SK-N-SH (cell line): ENCODE data around the gene ZNF398. TPM values are rescaled to one million over a fixed set of nuclear protein-coding genes. Genes with fewer than 3 reads are reported as not detected.
"Not testable (repeated sequence)": the region's sequence is repeated elsewhere in the genome, so short reads cannot be mapped to it uniquely, and the experiment has no call there.

ENCODE experiments used
- CTCF ChIA-PET: fragments of 300-600, 350-600 bp; formaldehyde crosslinking; extraction: SDS; loops from one replicate; lab custom pipeline; 2021; lab: Yijun Ruan, JAX
- POLR2A ChIA-PET: fragments of 350-600 bp; sonication (Branson Sonifier 250); formaldehyde crosslinking; extraction: SDS; loops from one replicate; lab custom pipeline; 2020; ENCODE audit warnings: antibody characterized with exemption, inconsistent platforms; lab: Yijun Ruan, JAX
- DNase-seq: peaks from one replicate; pipeline ENCODE4 v3.0.0; 2012
- H2AFZ ChIP-seq: fragments of 200-600 bp; sonication (generic); 2 replicates; pipeline ENCODE4 v1.8.1; 2016; ENCODE audit warnings: antibody characterized with exemption, mild to moderate bottlenecking, low read depth
- H3F3A ChIP-seq: fragments of 200-600 bp; sonication (generic); replicated peaks from 2 replicates; pipeline ENCODE3; 2016; ENCODE audit warnings: antibody characterized with exemption, mild to moderate bottlenecking; ENCODE audit not compliant: insufficient read depth
- H3K27ac ChIP-seq, 2 experiments: fragments of 200-500 bp in 1 of 2; fragments of 200-600 bp in 1 of 2; sonication (Bioruptor generic) in 1 of 2; sonication (generic), shearing (Covaris generic) in 1 of 2; 2 replicates each; pipeline versions ENCODE4 v1.5.1 to v1.6.1; 2014 to 2016; ENCODE audit warnings: low read depth in 2 of 2, inconsistent platforms in 1 of 2, low read length in 1 of 2, mild to moderate bottlenecking in 1 of 2, mixed read lengths in 1 of 2
- H3K27me3 ChIP-seq: fragments of 200-600 bp; sonication (generic), shearing (Covaris generic); 2 replicates; pipeline ENCODE4 v1.6.1; 2016; ENCODE audit warnings: mixed run types; ENCODE audit not compliant: insufficient read depth
- H3K36me3 ChIP-seq, 2 experiments: fragments of 200-500 bp in 1 of 2; fragments of 200-600 bp in 1 of 2; sonication (Bioruptor generic) in 1 of 2; sonication (generic) in 1 of 2; replicated peaks in 1 of 2; 2 replicates each; pipeline versions ENCODE3 to v1.5.1; 2014 to 2016; ENCODE audit warnings: low read length in 1 of 2, mild to moderate bottlenecking in 1 of 2; ENCODE audit not compliant: insufficient read depth in 2 of 2, control insufficient read depth in 1 of 2
- H3K4me1 ChIP-seq, 2 experiments: fragments of 200-500 bp in 1 of 2; fragments of 200-600 bp in 1 of 2; sonication (Bioruptor generic) in 1 of 2; sonication (generic), shearing (Covaris generic) in 1 of 2; 2 replicates each; pipeline versions ENCODE4 v1.5.1 to v1.6.1; 2014 to 2016; ENCODE audit warnings: low read depth in 1 of 2, low read length in 1 of 2, mixed run types in 1 of 2; ENCODE audit not compliant: insufficient read depth in 2 of 2, control insufficient read depth in 1 of 2
- H3K4me2 ChIP-seq: fragments of 200-600 bp; sonication (generic), shearing (Covaris generic); 2 replicates; pipeline ENCODE4 v1.6.1; 2017; ENCODE audit warnings: mixed run types
- H3K4me3 ChIP-seq, 2 experiments: fragments of 200-500 bp in 1 of 2; fragments of 200-600 bp in 1 of 2; sonication (Bioruptor generic) in 1 of 2; sonication (generic), shearing (Covaris generic) in 1 of 2; 2 replicates each; pipeline versions ENCODE4 v1.5.1 to v1.8.1; 2014 to 2016; ENCODE audit warnings: low read depth in 2 of 2, inconsistent platforms in 1 of 2, low read length in 1 of 2, mild to moderate bottlenecking in 1 of 2, mixed read lengths in 1 of 2, moderate library complexity in 1 of 2
- H3K79me2 ChIP-seq: fragments of 200-600 bp; sonication (generic); 2 replicates; pipeline ENCODE4 v1.8.1; 2017; ENCODE audit warnings: mild to moderate bottlenecking; ENCODE audit not compliant: insufficient read depth
- H3K9ac ChIP-seq: fragments of 200-600 bp; sonication (generic); 2 replicates; pipeline ENCODE4 v1.6.1; 2017; ENCODE audit warnings: mixed run types
- H3K9me2 ChIP-seq: fragments of 200-600 bp; sonication (generic); 2 replicates; pipeline ENCODE4 v1.6.1; 2017; ENCODE audit warnings: mixed run types
- H3K9me3 ChIP-seq: fragments of 200-600 bp; sonication (generic); 2 replicates; pipeline ENCODE4 v1.6.1; 2017; ENCODE audit warnings: mixed run types, mild to moderate bottlenecking, moderate library complexity
- H4K20me1 ChIP-seq: fragments of 200-600 bp; sonication (generic); 2 replicates; pipeline ENCODE4 v1.6.1; 2017; ENCODE audit warnings: mild to moderate bottlenecking, mixed run types; ENCODE audit not compliant: insufficient read depth
- ELF1 ChIP-seq: IDR thresholded peaks from 2 replicates; pipeline ENCODE4 v1.4.0; 2012
- EP300 ChIP-seq, 2 experiments: IDR thresholded peaks; 2 replicates each; pipeline versions ENCODE4 v1.4.0 to v1.6.1; 2012; ENCODE audit warnings: borderline replicate concordance in 1 of 2, low read depth in 1 of 2, low read length in 1 of 2
- FOSL2 ChIP-seq: IDR thresholded peaks from 2 replicates; pipeline ENCODE4 v1.4.0; 2012; ENCODE audit warnings: low read depth, mild to moderate bottlenecking, moderate library complexity, borderline replicate concordance
- GATA2 ChIP-seq: sonication (generic); formaldehyde crosslinking; IDR thresholded peaks from 2 replicates; pipeline ENCODE4 v1.5.0; 2020; ENCODE audit warnings: mild to moderate bottlenecking, missing genetic modification reagents
- NFIC ChIP-seq: IDR thresholded peaks from 2 replicates; pipeline ENCODE4 v1.4.0; 2012; ENCODE audit warnings: borderline replicate concordance
- RAD21 ChIP-seq: IDR thresholded peaks from 2 replicates; pipeline ENCODE4 v1.6.1; 2012; ENCODE audit warnings: mild to moderate bottlenecking, low read length
- RXRA ChIP-seq: IDR thresholded peaks from 2 replicates; pipeline ENCODE4 v1.4.0; 2012; ENCODE audit warnings: low read depth, mild to moderate bottlenecking, borderline replicate concordance
- TAF1 ChIP-seq: IDR thresholded peaks from 2 replicates; pipeline ENCODE4 v1.6.1; 2012; ENCODE audit warnings: low read depth, mild to moderate bottlenecking, low read length, moderate library complexity, borderline replicate concordance
- whole genome bisulfite sequencing: methylation state at CpG from one replicate; pipeline ENCODE4 v1.1.6; 2017; ENCODE audit warnings: low lambda C conversion rate; 5-methylcytosine and 5-hydroxymethylcytosine counted together
- polyA plus RNA-seq, 3 experiments: library from polyadenylated mRNA; depleted of rRNA; stranded (reverse); fragments of >200 nt; gene quantifications; 2 replicates each; pipeline ENCODE4 v1.2.3, GENCODE V29; 2012
- TF ChIP-seq, protein P1 (sequence below): IDR thresholded peaks from 2 replicates; pipeline ENCODE4; 2012
- TF ChIP-seq, protein P2 (sequence below): IDR thresholded peaks from 2 replicates; pipeline ENCODE4 v1.6.1; 2012; ENCODE audit warnings: mild to moderate bottlenecking, low read depth, low read length, moderate library complexity
- TF ChIP-seq, protein P3 (sequence below): fragments of 150-350 bp; IDR thresholded peaks from 2 replicates; pipeline ENCODE4 v1.6.1; 2017; ENCODE audit warnings: antibody characterized with exemption, low read length, low read depth, borderline replicate concordance

Gene ZNF398
- polyA plus RNA-seq, 1 of the 3 experiments (the other 2 are of a cell fraction): 4.5 TPM

- Histone ChIP-seq H3K9me2 (no peaks in the 10 kb centered on the region), H4K20me1 (no peaks in the 10 kb centered on the region), H3K9ac (no peak overlapping the region), H3K27ac (no peak overlapping the region), H3K36me3 (peaks cover 0 to 3% of the 10 kb centered on the region in 2 experiments), H3K4me3 (no peak overlapping the region), H2AFZ (no peak overlapping the region), H3K9me3 (no peaks in the 10 kb centered on the region), H3K4me1 (no peaks in the 10 kb centered on the region; a peak in 2 of 4 replicates), H3F3A (peaks cover 21% of the 10 kb centered on the region), H3K27me3 (no peaks in the 10 kb centered on the region), H3K4me2 (no peak overlapping the region), H3K79me2 (no peaks in the 10 kb centered on the region; the same call in 1 of the 2 replicates)
- DNase-seq: no peak
- TF ChIP-seq EP300 (IDR thresholded peaks at IDR 0.05; ENCODE audit: borderline replicate concordance in 1 of 2, low read depth in 1 of 2, low read length in 1 of 2): no peak
- TF ChIP-seq, protein P1, sequence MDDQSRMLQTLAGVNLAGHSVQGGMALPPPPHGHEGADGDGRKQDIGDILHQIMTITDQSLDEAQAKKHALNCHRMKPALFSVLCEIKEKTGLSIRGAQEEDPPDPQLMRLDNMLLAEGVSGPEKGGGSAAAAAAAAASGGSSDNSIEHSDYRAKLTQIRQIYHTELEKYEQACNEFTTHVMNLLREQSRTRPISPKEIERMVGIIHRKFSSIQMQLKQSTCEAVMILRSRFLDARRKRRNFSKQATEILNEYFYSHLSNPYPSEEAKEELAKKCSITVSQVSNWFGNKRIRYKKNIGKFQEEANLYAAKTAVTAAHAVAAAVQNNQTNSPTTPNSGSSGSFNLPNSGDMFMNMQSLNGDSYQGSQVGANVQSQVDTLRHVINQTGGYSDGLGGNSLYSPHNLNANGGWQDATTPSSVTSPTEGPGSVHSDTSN: no peak
- no peak for TF ChIP-seq RXRA
- TF ChIP-seq RAD21: no peak
- no peak for TF ChIP-seq GATA2 (CRISPR knock-in tag)
- TF ChIP-seq FOSL2: no peak
- no peak for TF ChIP-seq ELF1
- TF ChIP-seq, protein P2, sequence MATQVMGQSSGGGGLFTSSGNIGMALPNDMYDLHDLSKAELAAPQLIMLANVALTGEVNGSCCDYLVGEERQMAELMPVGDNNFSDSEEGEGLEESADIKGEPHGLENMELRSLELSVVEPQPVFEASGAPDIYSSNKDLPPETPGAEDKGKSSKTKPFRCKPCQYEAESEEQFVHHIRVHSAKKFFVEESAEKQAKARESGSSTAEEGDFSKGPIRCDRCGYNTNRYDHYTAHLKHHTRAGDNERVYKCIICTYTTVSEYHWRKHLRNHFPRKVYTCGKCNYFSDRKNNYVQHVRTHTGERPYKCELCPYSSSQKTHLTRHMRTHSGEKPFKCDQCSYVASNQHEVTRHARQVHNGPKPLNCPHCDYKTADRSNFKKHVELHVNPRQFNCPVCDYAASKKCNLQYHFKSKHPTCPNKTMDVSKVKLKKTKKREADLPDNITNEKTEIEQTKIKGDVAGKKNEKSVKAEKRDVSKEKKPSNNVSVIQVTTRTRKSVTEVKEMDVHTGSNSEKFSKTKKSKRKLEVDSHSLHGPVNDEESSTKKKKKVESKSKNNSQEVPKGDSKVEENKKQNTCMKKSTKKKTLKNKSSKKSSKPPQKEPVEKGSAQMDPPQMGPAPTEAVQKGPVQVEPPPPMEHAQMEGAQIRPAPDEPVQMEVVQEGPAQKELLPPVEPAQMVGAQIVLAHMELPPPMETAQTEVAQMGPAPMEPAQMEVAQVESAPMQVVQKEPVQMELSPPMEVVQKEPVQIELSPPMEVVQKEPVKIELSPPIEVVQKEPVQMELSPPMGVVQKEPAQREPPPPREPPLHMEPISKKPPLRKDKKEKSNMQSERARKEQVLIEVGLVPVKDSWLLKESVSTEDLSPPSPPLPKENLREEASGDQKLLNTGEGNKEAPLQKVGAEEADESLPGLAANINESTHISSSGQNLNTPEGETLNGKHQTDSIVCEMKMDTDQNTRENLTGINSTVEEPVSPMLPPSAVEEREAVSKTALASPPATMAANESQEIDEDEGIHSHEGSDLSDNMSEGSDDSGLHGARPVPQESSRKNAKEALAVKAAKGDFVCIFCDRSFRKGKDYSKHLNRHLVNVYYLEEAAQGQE: no peak
- no peak for TF ChIP-seq NFIC
- TF ChIP-seq, protein P3, sequence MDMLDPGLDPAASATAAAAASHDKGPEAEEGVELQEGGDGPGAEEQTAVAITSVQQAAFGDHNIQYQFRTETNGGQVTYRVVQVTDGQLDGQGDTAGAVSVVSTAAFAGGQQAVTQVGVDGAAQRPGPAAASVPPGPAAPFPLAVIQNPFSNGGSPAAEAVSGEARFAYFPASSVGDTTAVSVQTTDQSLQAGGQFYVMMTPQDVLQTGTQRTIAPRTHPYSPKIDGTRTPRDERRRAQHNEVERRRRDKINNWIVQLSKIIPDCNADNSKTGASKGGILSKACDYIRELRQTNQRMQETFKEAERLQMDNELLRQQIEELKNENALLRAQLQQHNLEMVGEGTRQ: no peak
- TF ChIP-seq TAF1: no peak
- POLR2A ChIA-PET: no interaction called here
- CTCF ChIA-PET: interaction anchor here (3.3 kb wide), 1 partner anchor 15 kb away, joined by 15 read pairs; the partner anchor contains the start of gene ZNF425
- WGBS: 92% methylated on average over 4 of the region's 4 CpGs
Measured at GRCh38 chr7:149141893-149142292, 5.4 kb upstream of the ZNF398 start.

DNA sequence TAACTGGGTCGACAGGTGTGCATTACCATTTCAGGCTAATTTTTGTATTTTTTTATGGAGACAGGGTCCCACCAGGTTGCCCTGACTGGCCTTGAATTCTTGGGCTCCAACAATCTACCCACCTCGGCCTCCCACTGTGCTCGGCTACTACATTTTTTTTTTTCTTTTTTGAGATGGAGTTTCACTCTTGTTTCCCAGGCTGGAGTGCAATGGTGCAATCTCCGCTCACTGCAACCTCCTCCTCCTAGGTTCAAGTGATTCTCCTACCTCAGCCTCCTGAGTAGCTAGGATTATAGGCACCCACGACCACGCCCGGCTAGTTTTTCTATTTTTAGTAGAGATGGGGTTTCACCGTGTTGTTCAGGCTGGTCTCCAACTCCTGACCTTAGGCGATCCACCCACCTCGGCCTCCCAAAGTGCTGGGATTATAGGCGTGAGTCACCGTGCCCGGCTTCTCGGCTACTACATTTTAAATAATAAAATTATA lies 2.8 kb upstream of the ZNF398 start:
- WGBS: 88% methylated on average over 14 of the region's 14 CpGs
- not testable (repeated sequence) for H3K4me1 ChIP-seq

More for the DNA sequence above, 2.8 kb upstream of the ZNF398 start:
- H2AFZ ChIP-seq, H3K9me2 ChIP-seq, H3K27ac ChIP-seq, H3K27me3 ChIP-seq, H3K9ac ChIP-seq, H3K36me3 ChIP-seq, H3K9me3 ChIP-seq, H3K4me3 ChIP-seq, DNase-seq, POLR2A ChIA-PET, H3K4me2 ChIP-seq: not testable (repeated sequence)
- CTCF ChIA-PET: interaction anchor here (3.3 kb wide), 1 partner anchor 18 kb away, joined by 15 read pairs; the partner anchor contains the start of gene ZNF425
- Histone ChIP-seq H3F3A (peaks cover 24% of the 10 kb centered on the region), H4K20me1 (peaks cover 10% of the 10 kb centered on the region), H3K79me2 (peaks cover 19% of the 10 kb centered on the region)
